B cell (primary cell): ENCODE measurements around the gene CXADR. TPM values are rescaled to one million over a fixed set of nuclear protein-coding genes. Genes with fewer than 3 reads are reported as not detected.

Experiments
- ATAC-seq: fragments of 200-7000 bp; cut with Tn5 transposase; one replicate; pipeline ENCODE4 v1.10.0; 2021; ENCODE audit warnings: low read depth, mild to moderate bottlenecking, moderate number of reproducible peaks, moderate library complexity
- CTCF ChIA-PET: fragments of 350-600 bp; sonication (Branson Sonifier 250); formaldehyde crosslinking; loops from one replicate; lab custom pipeline; 2021; ENCODE audit warnings: antibody characterized with exemption, inconsistent platforms; lab: Charles Lee
- POLR2A ChIA-PET: fragments of 350-600 bp; sonication (Branson Sonifier 250); formaldehyde crosslinking; loops from one replicate; lab custom pipeline; 2021; ENCODE audit warnings: antibody characterized with exemption; lab: Charles Lee
- DNase-seq: peaks from one replicate; pipeline ENCODE4 v3.0.0; 2013
- H2AFZ ChIP-seq: 2 replicates; pipeline ENCODE4 v1.6.1; 2012; ENCODE audit warnings: mild to moderate bottlenecking, low read depth, low read length; ENCODE audit not compliant: insufficient read depth, poor library complexity, severe bottlenecking
- H3K27ac ChIP-seq, 2 donors: 1 replicate in 1 of 2; 2 replicates in 1 of 2; pipeline ENCODE4 v1.5.1; 2012 to 2013; ENCODE audit warnings: low read length in 2 of 2, mild to moderate bottlenecking in 2 of 2, moderate library complexity in 1 of 2
- H3K27me3 ChIP-seq, 4 experiments: fragments of 200-600 bp in 1 of 4; sonication (generic) in 1 of 4; replicated peaks in 1 of 4; 1 replicate in 2 of 4; 2 replicates in 2 of 4; pipeline versions ENCODE4 v1.6.1 to v1.7.0; 2013 to 2016; ENCODE audit warnings: low read length in 3 of 4, mild to moderate bottlenecking in 2 of 4, mixed read lengths in 1 of 4, moderate library complexity in 1 of 4; ENCODE audit not compliant: insufficient read depth in 4 of 4, control insufficient read depth in 3 of 4; ENCODE audit errors: control extremely low read depth in 1 of 4
- H3K36me3 ChIP-seq, 2 experiments: replicated peaks in 1 of 2; 1 replicate in 1 of 2; 2 replicates in 1 of 2; pipeline versions ENCODE4 v1.6.1 to v1.7.1; 2013; ENCODE audit warnings: low read length in 1 of 2; ENCODE audit not compliant: insufficient read depth in 2 of 2, control insufficient read depth in 1 of 2; ENCODE audit errors: control extremely low read depth in 1 of 2, extremely low read depth in 1 of 2
- H3K4me1 ChIP-seq, 2 donors: fragments of 200-600 bp in 1 of 2; sonication (generic) in 1 of 2; 1 replicate in 1 of 2; 2 replicates in 1 of 2; pipeline versions ENCODE4 v1.5.1 to v1.6.1; 2013 to 2017; ENCODE audit warnings: low read length in 2 of 2; ENCODE audit not compliant: control insufficient read depth in 2 of 2, insufficient read depth in 2 of 2
- H3K4me2 ChIP-seq: replicated peaks from 2 replicates; pipeline ENCODE3; 2012; ENCODE audit warnings: mild to moderate bottlenecking, low read depth, low read length; ENCODE audit not compliant: poor library complexity, severe bottlenecking
- H3K4me3 ChIP-seq, 5 experiments: fragments of 200-600 bp in 1 of 5; sonication (generic) in 1 of 5; 1 replicate in 3 of 5; 2 replicates in 2 of 5; pipeline versions ENCODE4 v1.5.1 to v1.7.0; 2011 to 2016; ENCODE audit warnings: low read length in 4 of 5, mild to moderate bottlenecking in 4 of 5, low read depth in 2 of 5, control low read depth in 1 of 5, moderate library complexity in 1 of 5; ENCODE audit not compliant: insufficient read depth in 1 of 5; ENCODE audit errors: control extremely low read depth in 1 of 5, extremely low read depth in 1 of 5
- H3K79me2 ChIP-seq: fragments of 200-600 bp; sonication (generic); one replicate; pipeline ENCODE4 v1.6.0; 2016; ENCODE audit warnings: low read length; ENCODE audit not compliant: control insufficient read depth, insufficient read depth
- H3K9ac ChIP-seq: fragments of 200-600 bp; sonication (generic); 2 replicates; pipeline ENCODE4 v1.6.1; 2017; ENCODE audit warnings: mild to moderate bottlenecking, low read length, moderate library complexity
- H3K9me3 ChIP-seq, 3 donors: one replicate each; pipeline versions ENCODE4 v1.6.1 to v1.7.1; 2013; ENCODE audit warnings: low read length in 2 of 3; ENCODE audit not compliant: control insufficient read depth in 2 of 3, insufficient read depth in 1 of 3; ENCODE audit errors: control extremely low read depth in 1 of 3
- H4K20me1 ChIP-seq: 2 replicates; pipeline ENCODE4 v1.6.0; 2012; ENCODE audit warnings: mild to moderate bottlenecking, low read length; ENCODE audit not compliant: insufficient read depth, control insufficient read depth, poor library complexity, severe bottlenecking
- H3K27ac Mint-ChIP-seq: one replicate; pipeline ENCODE4 v1.8.0; 2021; ENCODE audit warnings: mixed read lengths
- H3K27me3 Mint-ChIP-seq: one replicate; pipeline ENCODE4 v1.8.0; 2021; ENCODE audit warnings: mixed read lengths
- H3K4me1 Mint-ChIP-seq: one replicate; pipeline ENCODE4 v1.8.0; 2021; ENCODE audit warnings: mixed read lengths
- H3K4me3 Mint-ChIP-seq: one replicate; pipeline ENCODE4 v1.8.0; 2021; ENCODE audit warnings: mixed read lengths
- H3K9me3 Mint-ChIP-seq: one replicate; pipeline ENCODE4 v1.8.0; 2022; ENCODE audit warnings: mixed read lengths; ENCODE audit not compliant: insufficient read depth
- CTCF ChIP-seq: fragments of 200-600 bp; IDR thresholded peaks from one replicate; pipeline ENCODE4 v1.8.0; 2022; ENCODE audit warnings: antibody characterized with exemption, mild to moderate bottlenecking
- EZH2 ChIP-seq: IDR thresholded peaks from 2 replicates; pipeline ENCODE4 v1.6.1; 2012; ENCODE audit warnings: borderline replicate concordance, low read depth, mild to moderate bottlenecking, moderate library complexity, low read length; ENCODE audit not compliant: insufficient read depth, poor library complexity, severe bottlenecking
- WGBS: methylation state at CpG from one replicate; pipeline ENCODE4 v1.1.5; 2013; ENCODE audit warnings: missing lambda C conversion rate; ENCODE audit not compliant: insufficient coverage; 5-methylcytosine and 5-hydroxymethylcytosine counted together
- intact Hi-C: fragments of 100-400 bp; cut with micrococcal nuclease; formaldehyde crosslinking; loops from one replicate; pipeline ENCODE4 v1.10.0; 2022
- polyA plus RNA-seq: library from polyadenylated mRNA; depleted of rRNA; stranded (reverse); fragments of >200 nt; gene quantifications from 2 replicates; pipeline ENCODE4 v1.2.3, GENCODE V29; 2012
- total RNA-seq, 2 donors: library from RNA; stranded (reverse); fragments of 120-200 nt in 1 of 2; gene quantifications; 1 replicate in 1 of 2; 2 replicates in 1 of 2; pipeline versions ENCODE4 v1.2.3 to v1.2.4, GENCODE V29; 2013 to 2022

CXADR gene
- total and polyA plus RNA-seq, 2 donors (not counting 1 experiment from before 2014, with no cell fraction given) = not detected

GRCh38 chr21:17513214-17514123 is 626 bp downstream of the CXADR start:
- peak overlapping the region; percentile 88 for H3K4me3 Mint-ChIP-seq
- DNase-seq = peak; percentile 28
- Histone ChIP-seq H4K20me1 (no peaks in the 10 kb centered on the region), H3K9me3 (peaks cover 0 to 11% (median 0%) of the 10 kb centered on the region in 3 donors), H3K4me3 (peak overlapping the region; percentile 21 to 68 (median 54)), H3K4me2 (peak overlapping the region; percentile 86), H2AFZ (peak overlapping the region; percentile 74), H3K9ac (peak overlapping the region; percentile 64), H3K4me1 (peaks cover 14 to 21% of the 10 kb centered on the region in 2 donors), H3K27ac (no peak overlapping the region), H3K36me3 (no peaks in the 10 kb centered on the region), H3K79me2 (no peaks in the 10 kb centered on the region), H3K27me3 (peaks cover 0 to 36% (median 27%) of the 10 kb centered on the region in 4 experiments)
- no peak overlapping the region for H3K27ac Mint-ChIP-seq
- no peak for ATAC-seq
- TF ChIP-seq CTCF (no peak), EZH2 (no peak)
- CTCF ChIA-PET = no interaction called here
- WGBS = 2% methylated on average over 65 of the region's 69 CpGs
- no peaks in the 10 kb centered on the region for H3K9me3 Mint-ChIP-seq
- intact Hi-C loops = loop anchor here (2.0 to 5.0 kb wide), 2 partner anchors 97 to 269 kb away; no protein-coding TSS in a partner anchor
- H3K27me3 Mint-ChIP-seq = peaks cover 48% of the 10 kb centered on the region
- POLR2A ChIA-PET = no interaction called here
- H3K4me1 Mint-ChIP-seq = peaks cover 17% of the 10 kb centered on the region
